Keratinocyte (primary cell): ENCODE results near the gene FGF10.

ENCODE experiments used
- EZH2 ChIP-seq: IDR thresholded peaks from one replicate; pipeline ENCODE4 v1.6.1; 2012; ENCODE audit warnings: inconsistent platforms, mild to moderate bottlenecking, low read length, moderate library complexity
- TF ChIP-seq, protein P1 (sequence below), 3 experiments: IDR thresholded peaks in 1 of 3; conservative IDR thresholded peaks in 1 of 3; optimal IDR thresholded peaks in 1 of 3; 2 replicates in 2 of 3; 3 replicates in 1 of 3; pipeline versions ENCODE3 to v1.5.1; 2011; ENCODE audit warnings: low read length in 3 of 3, mild to moderate bottlenecking in 3 of 3, moderate library complexity in 2 of 3, control low read depth in 1 of 3, inconsistent platforms in 1 of 3; ENCODE audit not compliant: insufficient read depth in 2 of 3; ENCODE audit errors: extremely low read depth in 1 of 3

DNA sequence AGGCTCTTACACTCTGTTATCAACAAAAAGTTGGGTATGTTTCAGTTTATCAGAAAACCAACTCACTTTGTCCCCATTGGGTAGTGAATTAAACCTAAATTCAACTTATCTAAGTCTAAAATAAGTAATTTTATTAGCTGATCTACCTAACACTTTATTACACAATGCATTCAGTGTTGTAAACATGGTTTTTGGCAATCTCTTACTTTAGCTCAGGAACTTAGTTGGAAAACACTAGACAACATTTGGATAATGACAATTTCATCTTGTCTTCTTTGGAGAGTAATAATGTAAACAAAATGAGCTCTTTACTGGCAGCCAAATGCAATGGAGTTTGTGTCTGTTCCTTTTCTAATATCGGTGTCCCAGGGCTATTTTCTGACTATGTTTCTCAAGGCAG lies 33.0 kb downstream of the FGF10 start:
- TF ChIP-seq, protein P1, sequence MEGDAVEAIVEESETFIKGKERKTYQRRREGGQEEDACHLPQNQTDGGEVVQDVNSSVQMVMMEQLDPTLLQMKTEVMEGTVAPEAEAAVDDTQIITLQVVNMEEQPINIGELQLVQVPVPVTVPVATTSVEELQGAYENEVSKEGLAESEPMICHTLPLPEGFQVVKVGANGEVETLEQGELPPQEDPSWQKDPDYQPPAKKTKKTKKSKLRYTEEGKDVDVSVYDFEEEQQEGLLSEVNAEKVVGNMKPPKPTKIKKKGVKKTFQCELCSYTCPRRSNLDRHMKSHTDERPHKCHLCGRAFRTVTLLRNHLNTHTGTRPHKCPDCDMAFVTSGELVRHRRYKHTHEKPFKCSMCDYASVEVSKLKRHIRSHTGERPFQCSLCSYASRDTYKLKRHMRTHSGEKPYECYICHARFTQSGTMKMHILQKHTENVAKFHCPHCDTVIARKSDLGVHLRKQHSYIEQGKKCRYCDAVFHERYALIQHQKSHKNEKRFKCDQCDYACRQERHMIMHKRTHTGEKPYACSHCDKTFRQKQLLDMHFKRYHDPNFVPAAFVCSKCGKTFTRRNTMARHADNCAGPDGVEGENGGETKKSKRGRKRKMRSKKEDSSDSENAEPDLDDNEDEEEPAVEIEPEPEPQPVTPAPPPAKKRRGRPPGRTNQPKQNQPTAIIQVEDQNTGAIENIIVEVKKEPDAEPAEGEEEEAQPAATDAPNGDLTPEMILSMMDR (optimal IDR thresholded peaks at IDR 0.05 in 1 of 3, IDR thresholded peaks at IDR 0.05 in 1 of 3, conservative IDR thresholded peaks at IDR 0.05 in 1 of 3; ENCODE audit: extremely low read depth in 1 of 3, insufficient read depth in 2 of 3, low read length in 3 of 3) = no peak
- TF ChIP-seq EZH2 = no peak
